CD4-positive, alpha-beta T cell treated with Interferon alpha-2 for 1 hour (primary cell): ENCODE measurements around the gene PARP16.
A peak's percentile ranks its signal among the peaks of the same experiment; 100 is the strongest.
"Not testable (repeated sequence)": the region's sequence is repeated elsewhere in the genome, so short reads cannot be mapped to it uniquely, and the experiment has no call there.

Source experiments
- DNase-seq, 2 donors: peaks; one replicate each; pipeline ENCODE4 v3.0.0-alpha.2; 2020 to 2022

PARP16 gene

DNA sequence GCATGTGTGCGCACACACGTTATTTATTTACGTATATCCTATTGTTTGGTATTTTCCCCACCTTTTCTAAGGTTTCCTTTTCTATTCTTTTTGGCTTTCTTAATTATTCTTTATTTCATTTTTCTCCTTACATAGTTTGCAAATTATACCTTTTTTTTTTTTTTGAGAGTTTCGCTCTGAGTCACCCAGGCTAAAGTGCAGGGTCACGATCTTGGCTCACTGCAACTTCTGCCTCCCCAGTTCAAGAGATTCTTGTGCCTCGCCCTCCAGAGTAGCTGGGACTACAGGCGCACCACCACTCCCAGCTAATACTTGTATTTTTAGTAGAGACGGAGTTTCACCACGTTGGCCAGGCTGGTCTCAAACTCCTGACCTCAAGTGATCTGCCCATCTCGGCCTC is 55.4 kb downstream of the PARP16 start:
- DNase-seq = no peak

DNA sequence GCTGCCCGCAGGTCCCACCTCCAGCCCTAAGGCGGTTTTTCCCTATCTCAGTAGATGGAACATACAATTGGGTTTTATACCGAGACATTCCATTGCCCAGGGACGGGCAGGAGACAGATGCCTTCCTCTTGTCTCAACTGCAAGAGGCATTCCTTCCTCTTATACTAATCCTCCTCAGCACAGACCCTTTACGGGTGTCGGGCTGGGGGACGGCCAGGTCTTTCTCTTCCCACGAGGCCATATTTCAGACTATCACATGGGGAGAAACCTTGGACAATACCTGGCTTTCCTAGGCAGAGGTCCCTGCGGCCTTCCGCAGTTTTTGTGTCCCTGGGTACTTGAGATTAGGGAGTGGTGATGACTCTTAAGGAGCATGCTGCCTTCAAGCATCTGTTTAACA is 59.8 kb downstream of the PARP16 start:
- DNase-seq = not testable (repeated sequence)

DNA sequence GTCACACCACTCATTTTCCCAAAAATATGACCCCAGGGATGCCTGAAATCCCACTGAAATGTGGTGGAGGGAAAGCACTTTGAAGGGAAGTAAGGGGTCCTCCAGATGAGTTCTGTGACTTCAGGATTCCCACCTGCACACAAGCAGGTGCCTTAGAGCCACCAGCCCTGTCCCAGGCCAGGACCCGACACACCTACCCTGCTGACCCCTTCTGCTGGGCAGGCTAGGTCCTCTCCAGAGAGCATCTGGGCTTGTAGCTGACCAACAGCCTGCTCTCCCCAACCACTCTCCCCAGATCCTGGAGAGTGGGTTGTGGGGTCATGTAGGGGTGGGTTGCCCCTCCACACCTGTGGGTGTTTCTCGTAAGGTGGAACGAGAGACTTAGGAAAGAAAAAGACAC is 60.5 kb downstream of the PARP16 start:
- DNase-seq = no peak

DNA sequence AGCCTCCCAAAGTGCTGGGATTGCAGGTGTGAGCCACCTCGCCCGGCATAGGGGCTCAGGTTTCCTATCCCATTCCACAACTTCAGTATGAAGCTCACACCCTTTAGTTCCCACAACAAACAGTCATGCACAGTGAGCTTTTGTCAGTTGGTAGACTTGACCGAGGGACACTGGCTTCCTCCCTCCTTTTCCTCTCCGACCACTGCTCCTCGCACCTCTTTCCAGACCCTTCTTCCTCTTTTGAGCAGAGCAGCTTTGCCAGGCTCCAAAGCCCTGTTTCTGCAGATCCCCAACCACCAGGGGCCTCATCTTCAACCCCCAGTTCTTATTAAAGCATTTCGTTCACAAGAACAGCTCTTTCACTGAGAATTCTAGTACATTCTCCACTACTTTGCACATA is 62.7 kb downstream of the PARP16 start:
- no peak for DNase-seq

DNA sequence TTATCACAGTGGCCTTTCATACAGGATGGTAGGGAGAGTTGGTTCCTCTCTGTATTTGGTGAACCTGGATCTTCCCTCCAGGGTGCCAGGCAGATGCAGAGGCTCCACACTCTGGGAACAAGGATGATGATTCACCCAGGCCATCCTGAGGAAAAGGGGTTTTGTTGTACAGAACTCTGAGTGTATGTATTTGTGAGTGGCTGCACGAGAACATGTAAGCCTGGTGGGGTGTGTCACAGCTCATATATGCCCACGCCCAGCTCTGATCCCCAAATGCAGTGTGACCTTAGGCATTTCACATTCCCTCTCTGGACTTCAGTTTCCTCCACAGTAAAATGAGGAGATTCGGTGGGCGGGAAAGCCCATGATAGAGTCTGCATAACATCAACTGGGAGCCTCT is 63.8 kb downstream of the PARP16 start:
- no peak for DNase-seq

DNA sequence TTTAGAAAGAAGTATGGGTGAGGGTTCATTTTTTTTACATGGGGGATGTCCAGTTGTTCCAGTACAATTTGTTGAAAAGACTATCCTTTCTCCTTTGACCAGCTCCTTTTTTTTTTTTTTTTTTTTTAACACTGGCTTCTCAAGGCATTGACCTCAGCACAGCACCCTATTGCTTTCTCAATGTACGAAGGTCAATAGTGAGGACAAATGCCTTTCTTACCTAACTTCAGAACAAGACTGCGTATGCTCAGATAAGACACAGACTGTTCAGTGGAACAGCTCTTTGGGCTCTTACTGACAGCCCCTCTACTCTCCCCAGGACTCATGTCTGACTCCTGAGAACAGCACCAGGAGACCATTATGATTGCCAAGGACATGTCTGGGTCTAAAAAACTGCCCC is 65.0 kb downstream of the PARP16 start:
- no peak for DNase-seq

DNA sequence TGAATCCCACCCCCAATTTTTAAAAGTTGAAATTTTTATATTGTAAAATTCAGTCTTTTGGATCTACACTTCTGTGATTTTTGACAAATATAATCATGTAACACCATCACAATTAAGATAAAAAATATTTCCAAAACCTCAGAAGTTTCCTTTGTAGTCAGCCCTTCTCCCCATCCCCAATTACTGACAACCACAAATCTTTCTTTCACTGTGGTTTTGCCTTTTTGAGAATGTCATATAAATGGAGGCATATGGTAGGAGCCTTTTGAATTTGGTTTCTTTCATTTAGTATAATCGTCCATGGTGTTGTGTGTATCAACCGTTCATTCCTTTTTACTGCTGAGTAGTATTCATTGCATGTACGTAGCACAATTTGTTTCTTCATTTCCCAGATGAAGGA is 67.5 kb downstream of the PARP16 start:
- no peak for DNase-seq

DNA sequence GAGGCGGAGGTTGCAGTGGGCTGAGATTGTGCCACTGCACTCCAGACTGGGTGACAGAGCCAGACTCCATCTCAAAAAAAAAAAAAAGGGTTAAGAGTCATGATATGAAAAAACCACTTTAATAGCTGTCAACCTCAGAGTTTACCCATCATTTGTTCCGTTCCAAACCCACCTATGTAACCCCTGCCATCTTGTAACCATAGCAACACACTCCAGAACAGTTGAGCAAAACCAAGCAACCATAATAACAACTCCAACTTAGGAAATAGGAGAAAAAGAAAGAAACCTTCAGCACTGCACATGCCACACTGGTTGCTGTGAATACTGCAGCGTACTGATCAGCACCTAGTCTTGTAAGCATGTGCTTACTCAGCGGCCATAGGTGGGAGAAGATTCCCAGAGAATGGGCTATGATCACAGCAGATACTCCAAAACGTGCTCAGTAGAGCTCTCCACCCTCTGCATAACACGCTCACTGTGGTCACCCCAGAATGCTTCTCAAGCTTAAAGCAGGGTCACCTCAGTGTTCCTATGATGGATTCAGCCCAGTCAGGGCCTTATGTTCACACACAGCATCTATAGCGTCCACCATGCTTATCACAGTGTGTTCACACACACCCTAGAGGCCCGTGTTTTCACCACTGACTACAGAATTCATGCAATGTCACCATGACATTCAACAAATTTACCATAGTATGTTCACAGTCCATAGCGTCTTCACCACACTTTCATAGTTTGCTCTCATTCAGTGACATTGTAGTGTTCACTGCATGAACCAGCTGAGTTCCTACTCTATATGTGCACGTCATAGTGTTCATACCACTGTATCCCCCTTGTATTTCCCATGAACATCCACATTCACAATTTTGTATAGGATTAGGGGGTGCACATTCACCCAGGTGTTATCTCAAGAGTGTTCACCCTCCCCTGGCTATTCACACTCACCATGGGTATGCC is 68.9 kb downstream of the PARP16 start:
- DNase-seq = peak in 1 of 2 donors; percentile 1

DNA sequence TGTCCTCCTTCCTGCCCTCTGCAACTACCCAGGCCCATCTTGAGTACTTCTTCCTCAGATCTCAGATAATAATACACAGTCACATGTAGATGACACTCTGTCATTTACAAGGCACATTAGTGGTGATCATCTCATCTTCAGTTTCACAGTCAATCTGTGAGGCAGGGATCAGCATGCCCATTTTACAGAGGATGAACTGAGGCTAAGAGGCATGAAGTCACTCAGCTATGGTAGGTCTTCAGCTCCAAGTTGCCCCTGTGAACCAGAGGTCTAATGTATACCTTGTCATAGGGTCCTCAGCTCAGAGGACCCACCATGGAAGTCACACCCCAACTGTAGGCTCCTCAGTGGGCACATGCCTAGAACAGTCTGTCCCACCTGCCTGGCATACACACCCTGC is 71.2 kb downstream of the PARP16 start:
- no peak for DNase-seq

DNA sequence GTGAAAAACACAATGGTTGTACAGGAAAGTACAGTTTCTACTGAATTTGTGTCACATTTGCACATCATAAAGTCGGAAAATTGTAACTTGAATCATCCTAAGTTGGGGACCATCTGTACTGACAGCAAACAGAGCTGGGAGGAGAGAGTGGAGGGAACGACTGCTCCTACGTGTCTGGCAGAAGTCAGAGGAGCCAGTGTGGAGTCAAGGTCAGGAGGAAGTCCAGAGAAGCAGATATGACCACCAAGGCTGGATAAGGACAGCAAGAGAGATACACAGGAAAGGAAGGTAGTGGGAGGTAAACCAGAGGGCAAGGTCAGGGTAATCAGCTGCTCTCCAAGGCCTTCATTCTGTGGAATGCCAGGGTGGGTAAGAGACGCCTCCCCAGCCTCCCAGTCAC is 72.7 kb downstream of the PARP16 start:
- DNase-seq = no peak

DNA sequence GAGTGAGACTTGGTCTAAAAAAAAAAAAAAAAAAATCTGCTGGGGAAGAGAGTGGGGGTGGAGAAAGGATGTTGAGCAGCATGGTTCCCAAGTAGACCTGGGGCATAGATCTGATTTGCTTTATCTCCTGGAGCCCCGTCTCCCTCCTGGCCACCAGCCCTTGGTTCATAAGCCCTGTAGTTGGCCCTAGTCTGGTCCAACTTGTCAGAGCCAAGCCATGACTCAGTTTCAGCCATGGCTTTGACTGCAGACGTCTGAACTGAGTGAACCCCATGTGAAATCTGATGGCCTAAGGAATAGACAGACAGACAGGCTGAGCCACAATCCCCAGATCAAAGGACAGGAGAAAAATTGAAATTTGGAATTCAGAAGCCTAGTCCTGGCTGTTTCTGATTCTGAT is 73.4 kb downstream of the PARP16 start:
- no peak for DNase-seq

DNA sequence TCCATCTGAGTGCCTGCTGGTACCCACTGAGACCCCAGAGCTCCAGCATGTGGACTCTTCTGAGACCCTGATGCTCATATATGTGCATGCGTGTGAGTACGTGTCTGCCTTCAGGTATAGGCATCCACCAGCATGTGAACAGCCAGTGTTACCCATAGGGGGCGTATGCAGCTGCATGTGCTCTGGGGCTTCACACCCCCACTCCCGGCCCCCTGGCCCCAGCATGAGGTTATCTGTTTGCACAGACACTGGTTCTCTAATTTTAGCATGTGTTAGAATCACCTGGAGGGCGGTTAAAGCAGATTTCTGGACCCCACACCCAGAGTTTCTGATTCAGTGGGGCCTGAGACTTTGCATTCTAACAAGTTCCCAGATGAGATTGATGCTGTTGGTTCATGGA is 74.6 kb downstream of the PARP16 start:
- peak; percentile 27 to 42 for DNase-seq

DNA sequence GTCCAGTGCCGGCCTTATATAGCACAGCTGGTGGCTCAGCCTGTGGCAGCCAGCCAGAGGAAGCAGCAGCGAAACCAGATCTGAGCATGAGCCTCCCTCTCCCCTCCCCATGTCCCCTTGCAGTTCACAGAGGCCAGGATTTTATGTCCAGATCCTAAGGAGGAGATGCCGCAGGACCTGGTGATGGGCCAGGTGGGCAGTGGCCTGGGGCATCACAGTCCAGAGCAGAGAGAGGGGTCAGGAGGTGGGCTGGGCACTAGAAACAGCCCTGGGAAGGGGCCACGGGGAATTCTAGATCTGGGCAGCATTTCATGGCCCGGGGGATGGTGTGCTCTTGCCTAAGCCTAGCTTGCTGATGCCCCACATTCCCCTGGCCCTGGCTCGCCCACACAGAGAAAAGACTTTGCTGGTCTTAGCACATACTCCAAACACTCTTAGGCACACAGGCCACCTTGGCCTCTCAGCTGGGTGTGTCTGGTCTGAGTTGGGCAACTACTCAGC is 75.2 kb downstream of the PARP16 start:
- DNase-seq = no peak

DNA sequence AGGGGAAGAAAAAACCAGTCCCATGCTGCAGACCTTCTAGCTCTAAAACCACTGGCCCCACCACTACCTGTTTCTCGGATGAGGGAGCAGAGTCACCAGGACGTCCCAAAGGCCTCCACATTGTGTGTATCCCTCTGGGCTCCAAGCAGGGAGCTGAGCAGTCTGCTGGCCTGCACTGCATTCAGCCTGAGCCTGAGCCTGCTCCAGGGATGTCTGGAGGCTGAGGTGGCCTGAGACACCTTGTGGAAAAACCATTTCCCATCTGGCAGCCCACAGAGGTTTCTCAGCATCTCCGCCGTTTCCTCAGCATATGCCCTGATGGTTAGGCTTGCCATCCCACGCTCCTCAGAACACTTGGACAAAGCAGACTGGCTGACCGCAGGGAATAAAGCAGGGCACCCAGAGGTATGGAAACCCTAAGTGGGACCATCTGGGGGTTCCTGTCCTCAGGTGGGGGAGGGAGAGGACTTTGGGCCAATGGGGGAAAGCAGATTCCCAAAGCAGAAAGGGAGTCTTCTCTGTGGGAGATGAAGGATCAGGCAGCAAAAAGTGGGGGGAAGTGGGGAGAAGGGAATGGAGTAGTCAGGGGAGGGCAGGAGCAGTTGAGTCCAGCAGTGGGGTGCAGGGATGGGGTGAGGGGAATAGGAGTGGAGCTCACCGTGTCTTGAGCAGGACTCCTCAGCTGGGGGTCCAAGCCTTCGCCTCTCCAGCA is 75.8 kb downstream of the PARP16 start, which contains the start of gene CILP:
TSS of gene CILP (minus strand) at position 704 of the 712 bp plus-strand sequence. CDS start 1,718 bp downstream, outside the sequence.
- no peak for DNase-seq

DNA sequence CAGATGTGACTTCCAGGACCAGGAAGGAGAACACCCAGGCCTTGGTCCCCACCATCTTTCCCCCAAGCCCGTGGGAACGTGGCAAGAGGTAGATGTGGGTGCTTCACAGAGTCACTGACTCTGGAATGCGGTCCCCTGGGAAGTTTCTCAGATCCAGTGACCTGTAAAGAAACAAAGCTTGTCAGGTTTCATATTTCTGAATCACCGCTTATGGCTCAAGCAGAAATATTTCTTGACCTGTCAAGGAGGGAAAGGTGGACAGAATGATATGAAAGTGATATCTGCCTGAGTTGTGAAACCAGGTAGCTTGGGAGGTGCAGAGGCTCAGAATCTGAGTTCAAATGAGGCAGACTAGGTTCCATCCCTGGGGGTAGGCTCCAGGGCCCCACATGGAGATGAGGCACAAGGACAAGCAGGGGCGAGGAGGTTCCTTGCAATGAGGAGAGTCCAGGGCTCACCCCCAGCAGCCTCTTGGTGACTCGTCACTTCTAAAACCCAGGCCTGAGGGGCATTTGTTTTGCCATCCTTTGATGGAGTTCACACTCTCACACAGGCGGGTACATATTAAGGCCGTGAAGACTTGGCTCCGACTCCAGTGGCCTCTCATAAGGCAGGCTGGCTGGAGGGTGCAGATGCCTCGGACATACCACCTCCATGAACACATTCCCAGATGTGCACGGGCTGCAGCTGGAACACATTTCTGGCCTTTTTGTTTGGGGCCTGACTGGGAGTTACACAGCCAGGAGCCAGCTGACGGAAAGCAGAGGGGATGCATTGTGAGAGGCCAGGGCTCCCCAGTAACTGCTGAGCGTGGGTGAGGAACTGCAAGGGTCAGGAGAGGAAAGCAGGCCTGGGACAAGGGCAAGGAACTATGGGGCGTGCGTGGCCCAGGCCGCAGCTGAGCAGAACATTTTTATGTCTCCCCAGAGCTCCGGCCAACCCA is 76.7 kb downstream of the PARP16 start:
- no peak for DNase-seq

DNA sequence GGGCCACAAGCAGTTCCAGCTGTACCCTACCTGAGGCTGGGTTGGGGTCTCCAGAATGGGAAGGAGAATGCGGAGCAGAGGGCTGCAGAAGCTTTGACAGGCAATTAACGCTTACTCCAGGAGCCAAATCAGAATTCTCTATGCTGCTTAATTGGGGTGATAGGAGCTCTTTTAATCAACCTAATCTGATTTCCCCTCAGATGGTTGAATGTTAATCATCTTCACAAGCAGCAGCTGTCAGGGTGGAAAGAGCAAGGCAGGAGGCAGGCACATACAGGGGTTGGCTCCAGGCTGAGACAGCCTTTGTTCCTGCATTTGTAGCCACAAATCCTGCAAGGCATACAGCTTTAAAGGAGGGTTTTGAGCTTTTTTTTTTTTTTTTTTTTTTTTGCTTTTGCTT is 78.0 kb downstream of the PARP16 start:
- no peak for DNase-seq
